H1 (cell line): ENCODE data around the gene RETNLB. TPM values are rescaled to one million over a fixed set of nuclear protein-coding genes. Genes with fewer than 3 reads are reported as not detected.

Source experiments
- CTCF ChIA-PET: fragments of 300-600 bp; sonication (Branson Sonifier 250); formaldehyde crosslinking; loops from one replicate; lab custom pipeline; 2021; ENCODE audit not compliant: partially characterized antibody; lab: Charles Lee
- POLR2A ChIA-PET: fragments of 300-600 bp; sonication (Branson Sonifier 250); formaldehyde crosslinking; loops from one replicate; lab custom pipeline; 2021; ENCODE audit warnings: inconsistent platforms; ENCODE audit not compliant: partially characterized antibody; lab: Charles Lee
- DNase-seq, 2 experiments: peaks; one replicate each; pipeline versions ENCODE4 v3.0.0 to v3.0.0-alpha.2; 2010 to 2022; ENCODE audit warnings: low spot score in 2 of 2, low read depth in 1 of 2, mixed read lengths in 1 of 2
- FAIRE-seq: peaks from 2 replicates; lab custom pipeline; 2011; peaks lifted over from hg19 to GRCh38; lab: Jason Lieb, UNC
- H2AFZ ChIP-seq: 2 replicates; pipeline ENCODE4 v1.8.1; 2012; ENCODE audit warnings: low read length, inconsistent platforms
- H2AK5ac ChIP-seq: 2 replicates; pipeline ENCODE4 v1.6.1; 2013; ENCODE audit warnings: low read depth, low read length
- H2BK120ac ChIP-seq: replicated peaks from 2 replicates; pipeline ENCODE3; 2013; ENCODE audit warnings: low read depth, low read length, inconsistent platforms
- H2BK12ac ChIP-seq: 2 replicates; pipeline ENCODE4 v1.6.1; 2013; ENCODE audit warnings: low read depth, low read length
- H2BK15ac ChIP-seq: 2 replicates; pipeline ENCODE4 v1.6.1; 2013; ENCODE audit warnings: low read length
- H2BK20ac ChIP-seq: 2 replicates; pipeline ENCODE4 v1.6.1; 2013; ENCODE audit warnings: low read length
- H2BK5ac ChIP-seq: 2 replicates; pipeline ENCODE4 v1.6.1; 2013; ENCODE audit warnings: low read depth, low read length
- H3K14ac ChIP-seq: 2 replicates; pipeline ENCODE4 v1.6.1; 2013; ENCODE audit warnings: inconsistent platforms; ENCODE audit not compliant: insufficient read length
- H3K18ac ChIP-seq: 2 replicates; pipeline ENCODE4 v1.6.1; 2013; ENCODE audit warnings: low read length; ENCODE audit errors: extremely low read depth
- H3K23ac ChIP-seq: 2 replicates; pipeline ENCODE4 v1.6.1; 2013; ENCODE audit warnings: inconsistent platforms; ENCODE audit not compliant: insufficient read length
- H3K23me2 ChIP-seq: 2 replicates; pipeline ENCODE4 v1.6.1; 2013; ENCODE audit warnings: low read depth, low read length
- H3K27ac ChIP-seq: 2 replicates; pipeline ENCODE4 v1.6.1; 2011; ENCODE audit warnings: low read depth, low read length, inconsistent platforms
- H3K27me3 ChIP-seq, 4 experiments: replicated peaks in 1 of 4; 1 replicate in 1 of 4; 2 replicates in 3 of 4; pipeline versions ENCODE4 v1.6.1 to v1.8.1; 2011 to 2013; ENCODE audit warnings: low read length in 3 of 4, mild to moderate bottlenecking in 3 of 4, inconsistent platforms in 2 of 4, mixed read lengths in 2 of 4, moderate library complexity in 1 of 4; ENCODE audit not compliant: control insufficient read depth in 3 of 4, insufficient read depth in 3 of 4; ENCODE audit errors: extremely low read depth in 1 of 4
- H3K36me3 ChIP-seq, 4 experiments: 2 replicates each; pipeline versions ENCODE4 v1.6.1 to v1.8.1; 2011 to 2013; ENCODE audit warnings: mild to moderate bottlenecking in 4 of 4, low read length in 3 of 4, moderate library complexity in 2 of 4, control low read depth in 1 of 4, inconsistent platforms in 1 of 4; ENCODE audit not compliant: insufficient read depth in 4 of 4, control insufficient read depth in 2 of 4
- H3K4ac ChIP-seq: replicated peaks from 2 replicates; pipeline ENCODE3; 2013; ENCODE audit warnings: low read length, low read depth, mixed read lengths, inconsistent platforms; ENCODE audit not compliant: insufficient read length
- H3K4me1 ChIP-seq, 4 experiments: replicated peaks in 1 of 4; 1 replicate in 1 of 4; 2 replicates in 3 of 4; pipeline versions ENCODE4 v1.6.1 to v1.8.1; 2011 to 2013; ENCODE audit warnings: low read length in 3 of 4, inconsistent platforms in 2 of 4, mixed read lengths in 1 of 4; ENCODE audit not compliant: insufficient read depth in 4 of 4, control insufficient read depth in 3 of 4
- H3K4me2 ChIP-seq, 2 experiments: 2 replicates each; pipeline versions ENCODE4 v1.6.1 to v1.8.1; 2011 to 2013; ENCODE audit warnings: low read depth in 2 of 2, low read length in 2 of 2, control low read depth in 1 of 2, inconsistent platforms in 1 of 2, mild to moderate bottlenecking in 1 of 2; ENCODE audit not compliant: insufficient read depth in 1 of 2
- H3K4me3 ChIP-seq, 4 experiments: fragments of 200-600, 300-600 bp in 1 of 4; sonication (generic), shearing (Covaris generic), sonication (Bioruptor Twin) in 1 of 4; 2 replicates each; pipeline versions ENCODE4 v1.5.1 to v1.8.1; 2011 to 2016; ENCODE audit warnings: low read length in 4 of 4, low read depth in 3 of 4, control low read depth in 2 of 4, inconsistent platforms in 2 of 4, mild to moderate bottlenecking in 2 of 4, mixed read lengths in 1 of 4, moderate library complexity in 1 of 4; ENCODE audit not compliant: insufficient read depth in 2 of 4; ENCODE audit errors: extremely low read depth in 1 of 4
- H3K56ac ChIP-seq: replicated peaks from 2 replicates; pipeline ENCODE3; 2013; ENCODE audit warnings: low read depth, mild to moderate bottlenecking, mixed read lengths, low read length, inconsistent platforms; ENCODE audit not compliant: insufficient read length
- H3K79me1 ChIP-seq: 2 replicates; pipeline ENCODE4 v1.6.1; 2013; ENCODE audit warnings: low read depth, low read length, control low read depth
- H3K79me2 ChIP-seq, 2 experiments: 2 replicates each; pipeline versions ENCODE4 v1.6.1 to v1.8.1; 2012 to 2013; ENCODE audit warnings: low read length in 2 of 2, mild to moderate bottlenecking in 2 of 2, inconsistent platforms in 1 of 2; ENCODE audit not compliant: insufficient read depth in 2 of 2, control insufficient read depth in 1 of 2
- H3K9ac ChIP-seq, 4 experiments: replicated peaks in 1 of 4; 1 replicate in 1 of 4; 2 replicates in 3 of 4; pipeline versions ENCODE4 v1.6.1 to v1.8.1; 2011 to 2013; ENCODE audit warnings: low read depth in 3 of 4, low read length in 3 of 4, control low read depth in 2 of 4, mild to moderate bottlenecking in 2 of 4, moderate library complexity in 2 of 4, inconsistent platforms in 1 of 4; ENCODE audit errors: extremely low read depth in 1 of 4
- H3K9me3 ChIP-seq, 2 experiments: 2 replicates each; pipeline versions ENCODE4 v1.6.1 to v1.8.1; 2012 to 2013; ENCODE audit warnings: mild to moderate bottlenecking in 2 of 2, moderate library complexity in 2 of 2, control low read depth in 1 of 2, inconsistent platforms in 1 of 2, low read depth in 1 of 2, low read length in 1 of 2, mixed read lengths in 1 of 2; ENCODE audit not compliant: insufficient read depth in 2 of 2
- H4K20me1 ChIP-seq, 2 experiments: replicated peaks in 1 of 2; 2 replicates each; pipeline versions ENCODE3 to v1.8.1; 2011 to 2013; ENCODE audit warnings: inconsistent platforms in 2 of 2, low read length in 2 of 2, mild to moderate bottlenecking in 1 of 2; ENCODE audit not compliant: insufficient read depth in 2 of 2, control insufficient read depth in 1 of 2
- H4K5ac ChIP-seq: 2 replicates; pipeline ENCODE4 v1.6.1; 2013; ENCODE audit warnings: low read length, low read depth, mixed read lengths, inconsistent platforms; ENCODE audit not compliant: insufficient read length
- H4K8ac ChIP-seq: 2 replicates; pipeline ENCODE4 v1.8.0; 2013; ENCODE audit warnings: mild to moderate bottlenecking, moderate library complexity, low read length, inconsistent platforms; ENCODE audit not compliant: insufficient read depth; ENCODE audit errors: extremely low read depth
- H4K91ac ChIP-seq: replicated peaks from 2 replicates; pipeline ENCODE3; 2013; ENCODE audit warnings: low read length, mixed read lengths, inconsistent platforms; ENCODE audit not compliant: insufficient read length
- BCL11A ChIP-seq, 2 experiments: IDR thresholded peaks; one replicate each; pipeline ENCODE4 v1.6.1; 2011; ENCODE audit warnings: low read depth in 2 of 2, low read length in 2 of 2, mild to moderate bottlenecking in 2 of 2
- POLR2A ChIP-seq, 2 experiments: IDR thresholded peaks; 1 replicate in 1 of 2; 2 replicates in 1 of 2; pipeline ENCODE4 v1.6.1; 2011; ENCODE audit warnings: low read depth in 2 of 2, low read length in 2 of 2, mild to moderate bottlenecking in 2 of 2; ENCODE audit errors: control extremely low read depth in 1 of 2
- SIRT6 ChIP-seq: IDR thresholded peaks from one replicate; pipeline ENCODE4 v1.7.1; 2012; ENCODE audit warnings: low read length, inconsistent platforms
- WGBS, 2 experiments: shearing (Covaris generic) in 1 of 2; methylation state at CpG; one replicate each; pipeline versions ENCODE4 v1.1.6 to v1.1.7; 2013 to 2015; ENCODE audit warnings: low lambda C conversion rate in 2 of 2, mixed read lengths in 2 of 2, inconsistent platforms in 1 of 2, low coverage in 1 of 2, missing lambda C conversion rate in 1 of 2; ENCODE audit not compliant: insufficient replicate concordance in 2 of 2, insufficient coverage in 1 of 2, insufficient read length in 1 of 2; ENCODE audit errors: extremely low coverage in 1 of 2, missing lambda C conversion rate in 1 of 2; 5-methylcytosine and 5-hydroxymethylcytosine counted together
- polyA plus RNA-seq, 7 experiments: library from polyadenylated mRNA; depleted of rRNA in 3 of 7; stranded (reverse) in 5 of 7; unstranded in 2 of 7; fragments of >200 nt in 5 of 7; fragments of 200-250 nt in 2 of 7; gene quantifications; 1 replicate in 5 of 7; 2 replicates in 1 of 7; 4 replicates in 1 of 7; pipeline versions ENCODE4 v1.2.1 to v1.2.3, GENCODE V29; 2011 to 2013; ENCODE audit warnings: missing spikeins in 2 of 7, mixed read lengths in 2 of 7
- total RNA-seq: library from RNA; stranded (reverse); fragmentation: NEBNext Ultra II Directional; extraction: Animal tissue kit (Norgen Biotek cat#: 25700); gene quantifications from 2 replicates; pipeline ENCODE4 v1.2.1, GENCODE V29; 2021

Gene RETNLB
- total and polyA plus RNA-seq, 2 of the 8 experiments (the other 6 are each of a cell fraction or from before 2014, with no cell fraction given) = not detected

DNA sequence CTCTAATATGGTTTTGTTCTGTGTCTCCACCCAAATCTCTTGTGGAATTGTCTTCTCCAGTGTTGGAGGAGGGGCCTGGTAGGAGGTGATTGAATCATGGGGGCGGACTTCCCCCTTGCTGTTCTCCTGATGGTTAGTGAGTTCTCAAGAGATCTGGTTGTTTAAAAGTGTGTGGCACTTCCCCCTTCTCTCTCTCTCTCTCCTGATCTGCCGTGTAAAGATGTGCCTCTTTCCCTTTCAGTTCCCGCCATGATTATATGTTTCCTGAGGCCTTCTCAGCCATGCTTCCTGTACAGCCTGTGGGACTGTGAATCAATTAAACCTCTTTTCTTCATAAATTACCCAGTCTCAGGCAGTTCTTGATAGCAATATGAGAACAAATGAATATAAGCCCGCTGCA, 33.1 kb downstream of the RETNLB start:
- H3K4ac ChIP-seq = no peak overlapping the region

More for the DNA sequence above, 33.1 kb downstream of the RETNLB start:
- CTCF ChIA-PET = no interaction called here
- Histone ChIP-seq H3K23me2 (no peaks in the 10 kb centered on the region; the same call in 1 of the 2 replicates), H2AK5ac (no peak overlapping the region), H3K27ac (no peak overlapping the region), H3K9ac (no peak overlapping the region), H3K9me3 (no peaks in the 10 kb centered on the region), H2BK5ac (no peak overlapping the region), H3K18ac (no peak overlapping the region), H3K23ac (no peak overlapping the region), H3K79me1 (no peaks in the 10 kb centered on the region), H4K5ac (no peak overlapping the region), H2BK15ac (no peak overlapping the region), H2BK12ac (no peak overlapping the region), H3K4me2 (no peak overlapping the region), H3K4me3 (no peak overlapping the region), H4K20me1 (no peaks in the 10 kb centered on the region), H3K36me3 (no peaks in the 10 kb centered on the region), H4K91ac (no peak overlapping the region), H3K14ac (no peak overlapping the region), H3K56ac (no peak overlapping the region), H4K8ac (no peak overlapping the region), H3K79me2 (no peaks in the 10 kb centered on the region), H3K27me3 (no peaks in the 10 kb centered on the region), H2BK120ac (no peak overlapping the region), H2AFZ (peak overlapping the region; percentile 76; the same call in 1 of the 2 replicates), H2BK20ac (no peak overlapping the region), H3K4me1 (no peaks in the 10 kb centered on the region)
- no peak for DNase-seq
- POLR2A ChIA-PET = no interaction called here
- no peak for TF ChIP-seq SIRT6
- no peak for TF ChIP-seq BCL11A (IDR thresholded peaks at IDR 0.05; ENCODE audit: low read depth in 2 of 2, low read length in 2 of 2)
- no peak for TF ChIP-seq POLR2A (IDR thresholded peaks at IDR 0.05; ENCODE audit: control extremely low read depth in 1 of 2, low read depth in 2 of 2, low read length in 2 of 2)
- 87% methylated on average over 4 of the region's 4 CpGs; no CpG with 5 or more reads in 1 of the 2 experiments for WGBS, 2 experiments
- FAIRE-seq = no peak
